Vagina (tissue), 2 donors: ENCODE data around the gene SCGB1D2. TPM values are rescaled to one million over a fixed set of nuclear protein-coding genes. Genes with fewer than 3 reads are reported as not detected.
"Not testable (repeated sequence)": the region's sequence is repeated elsewhere in the genome, so short reads cannot be mapped to it uniquely, and the experiment has no call there.

Source experiments
- DNase-seq, 2 donors: peaks; one replicate each; pipeline ENCODE4 v3.0.0-alpha.2; 2017; ENCODE audit errors: extremely low spot score in 2 of 2
- H3K27ac ChIP-seq: fragments of 200-600 bp; sonication (generic); one replicate; pipeline ENCODE4 v1.5.1; 2019
- H3K27me3 ChIP-seq: fragments of 200-600 bp; sonication (generic); one replicate; pipeline ENCODE4 v1.5.1; 2019
- H3K36me3 ChIP-seq, 2 donors: fragments of 200-600 bp; sonication (generic); one replicate each; pipeline ENCODE4 v1.5.1; 2017 to 2019
- H3K4me1 ChIP-seq: fragments of 200-600 bp; sonication (generic); one replicate; pipeline ENCODE4 v1.5.1; 2019
- H3K4me3 ChIP-seq, 2 donors: fragments of 200-600 bp; sonication (generic); 1 replicate in 1 of 2; 2 replicates in 1 of 2; pipeline ENCODE4 v1.5.1; 2016 to 2019
- H3K9me3 ChIP-seq: fragments of 200-600 bp; sonication (generic); one replicate; pipeline ENCODE4 v1.5.1; 2019
- CTCF ChIP-seq, 3 experiments: fragments of 450-650 bp in 2 of 3; fragments of 200-600 bp in 1 of 3; sonication (generic) in 1 of 3; IDR thresholded peaks; one replicate each; pipeline ENCODE4 v1.5.1; 2017 to 2019; ENCODE audit warnings: antibody characterized with exemption in 3 of 3, mild to moderate bottlenecking in 2 of 3, moderate library complexity in 2 of 3
- POLR2A ChIP-seq, 2 donors: fragments of 450-650 bp; IDR thresholded peaks; one replicate each; pipeline ENCODE4 v1.6.1; 2017; ENCODE audit warnings: antibody characterized with exemption in 2 of 2, mild to moderate bottlenecking in 2 of 2, moderate library complexity in 2 of 2
- POLR2AphosphoS5 ChIP-seq, 2 donors: sonication (generic); formaldehyde crosslinking; IDR thresholded peaks; one replicate each; pipeline ENCODE4 v1.9.0; 2017; ENCODE audit warnings: antibody characterized with exemption in 2 of 2, mild to moderate bottlenecking in 2 of 2, low read depth in 1 of 2; ENCODE audit not compliant: insufficient read depth in 1 of 2
- intact Hi-C: fragments of 100-400 bp; cut with DNase I; formaldehyde crosslinking; loops from one replicate; pipeline ENCODE4 v1.15.1; 2023
- total RNA-seq: library from RNA; depleted of rRNA; stranded (reverse); fragments of >200 nt; gene quantifications from one replicate; pipeline ENCODE4 v1.2.3, GENCODE V29; 2016

Gene SCGB1D2
- total RNA-seq, 1 donor from 2014 or later: not detected

- H3K36me3 ChIP-seq: no peaks in the 10 kb centered on the region
- intact Hi-C loops: no loop called here
Observed at GRCh38 chr11:62202910-62203309, 39.1 kb upstream of the SCGB1D2 start.

GRCh38 chr11:62204430-62204829 is 37.6 kb upstream of the SCGB1D2 start:
- TF ChIP-seq POLR2AphosphoS5 (IDR thresholded peaks at IDR 0.05; ENCODE audit: insufficient read depth in 1 of 2, low read depth in 1 of 2) (no peak), POLR2A (IDR thresholded peaks at IDR 0.05) (no peak), CTCF (IDR thresholded peaks at IDR 0.05) (no peak)
- Histone ChIP-seq H3K4me3 (no peak overlapping the region), H3K27me3 (no peaks in the 10 kb centered on the region), H3K9me3 (no peaks in the 10 kb centered on the region), H3K4me1 (no peaks in the 10 kb centered on the region), H3K27ac (no peak overlapping the region), H3K36me3 (no peaks in the 10 kb centered on the region)
- intact Hi-C loops: no loop called here
- DNase-seq: no peak

More at GRCh38 chr11:62202910-62203309, 39.1 kb upstream of the SCGB1D2 start:
- H3K27ac ChIP-seq: no peak overlapping the region
- no peaks in the 10 kb centered on the region for H3K27me3 ChIP-seq
- TF ChIP-seq CTCF (IDR thresholded peaks at IDR 0.05) (no peak), POLR2A (IDR thresholded peaks at IDR 0.05) (no peak)
- no peaks in the 10 kb centered on the region for H3K9me3 ChIP-seq
- no peak for DNase-seq
- no peak overlapping the region for H3K4me3 ChIP-seq
- no peaks in the 10 kb centered on the region for H3K4me1 ChIP-seq

GRCh38 chr11:62205441-62205840 is 36.6 kb upstream of the SCGB1D2 start:
- no peak for DNase-seq
- Histone ChIP-seq H3K36me3 (no peaks in the 10 kb centered on the region), H3K9me3 (no peaks in the 10 kb centered on the region), H3K27ac (no peak overlapping the region), H3K4me3 (no peak overlapping the region), H3K4me1 (no peaks in the 10 kb centered on the region), H3K27me3 (no peaks in the 10 kb centered on the region)
- TF ChIP-seq POLR2A (IDR thresholded peaks at IDR 0.05) (no peak), POLR2AphosphoS5 (IDR thresholded peaks at IDR 0.05; ENCODE audit: insufficient read depth in 1 of 2, low read depth in 1 of 2) (no peak), CTCF (IDR thresholded peaks at IDR 0.05) (no peak)
- intact Hi-C loops: no loop called here

- DNase-seq, H3K4me3 ChIP-seq, H3K36me3 ChIP-seq, H3K9me3 ChIP-seq, H3K27me3 ChIP-seq, H3K27ac ChIP-seq, intact Hi-C loops, H3K4me1 ChIP-seq: not testable (repeated sequence)
Observed at GRCh38 chr11:62206276-62207066, 35.6 kb upstream of the SCGB1D2 start.

- no peak overlapping the region for H3K4me3 ChIP-seq
- no peaks in the 10 kb centered on the region for H3K36me3 ChIP-seq
- intact Hi-C loops: no loop called here
- no peaks in the 10 kb centered on the region for H3K27me3 ChIP-seq
- no peak overlapping the region for H3K27ac ChIP-seq
- no peak for DNase-seq
- no peaks in the 10 kb centered on the region for H3K4me1 ChIP-seq
- H3K9me3 ChIP-seq: no peaks in the 10 kb centered on the region
- TF ChIP-seq POLR2AphosphoS5 (IDR thresholded peaks at IDR 0.05; ENCODE audit: insufficient read depth in 1 of 2, low read depth in 1 of 2) (no peak), POLR2A (IDR thresholded peaks at IDR 0.05) (no peak), CTCF (IDR thresholded peaks at IDR 0.05) (no peak)
Observed at GRCh38 chr11:62208785-62209144, 33.3 kb upstream of the SCGB1D2 start.
